Epidermal melanocyte (primary cell): ENCODE measurements around the gene PIP5K1B.
"Not testable (repeated sequence)": the region's sequence is repeated elsewhere in the genome, so short reads cannot be mapped to it uniquely, and the experiment has no call there.

ENCODE experiments used
- DNase-seq: peaks from one replicate; pipeline ENCODE4 v3.0.0; 2011; ENCODE audit warnings: low spot score; ENCODE audit not compliant: insufficient read length

Gene PIP5K1B, protein sequence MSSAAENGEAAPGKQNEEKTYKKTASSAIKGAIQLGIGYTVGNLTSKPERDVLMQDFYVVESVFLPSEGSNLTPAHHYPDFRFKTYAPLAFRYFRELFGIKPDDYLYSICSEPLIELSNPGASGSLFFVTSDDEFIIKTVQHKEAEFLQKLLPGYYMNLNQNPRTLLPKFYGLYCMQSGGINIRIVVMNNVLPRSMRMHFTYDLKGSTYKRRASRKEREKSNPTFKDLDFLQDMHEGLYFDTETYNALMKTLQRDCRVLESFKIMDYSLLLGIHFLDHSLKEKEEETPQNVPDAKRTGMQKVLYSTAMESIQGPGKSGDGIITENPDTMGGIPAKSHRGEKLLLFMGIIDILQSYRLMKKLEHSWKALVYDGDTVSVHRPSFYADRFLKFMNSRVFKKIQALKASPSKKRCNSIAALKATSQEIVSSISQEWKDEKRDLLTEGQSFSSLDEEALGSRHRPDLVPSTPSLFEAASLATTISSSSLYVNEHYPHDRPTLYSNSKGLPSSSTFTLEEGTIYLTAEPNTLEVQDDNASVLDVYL

DNA sequence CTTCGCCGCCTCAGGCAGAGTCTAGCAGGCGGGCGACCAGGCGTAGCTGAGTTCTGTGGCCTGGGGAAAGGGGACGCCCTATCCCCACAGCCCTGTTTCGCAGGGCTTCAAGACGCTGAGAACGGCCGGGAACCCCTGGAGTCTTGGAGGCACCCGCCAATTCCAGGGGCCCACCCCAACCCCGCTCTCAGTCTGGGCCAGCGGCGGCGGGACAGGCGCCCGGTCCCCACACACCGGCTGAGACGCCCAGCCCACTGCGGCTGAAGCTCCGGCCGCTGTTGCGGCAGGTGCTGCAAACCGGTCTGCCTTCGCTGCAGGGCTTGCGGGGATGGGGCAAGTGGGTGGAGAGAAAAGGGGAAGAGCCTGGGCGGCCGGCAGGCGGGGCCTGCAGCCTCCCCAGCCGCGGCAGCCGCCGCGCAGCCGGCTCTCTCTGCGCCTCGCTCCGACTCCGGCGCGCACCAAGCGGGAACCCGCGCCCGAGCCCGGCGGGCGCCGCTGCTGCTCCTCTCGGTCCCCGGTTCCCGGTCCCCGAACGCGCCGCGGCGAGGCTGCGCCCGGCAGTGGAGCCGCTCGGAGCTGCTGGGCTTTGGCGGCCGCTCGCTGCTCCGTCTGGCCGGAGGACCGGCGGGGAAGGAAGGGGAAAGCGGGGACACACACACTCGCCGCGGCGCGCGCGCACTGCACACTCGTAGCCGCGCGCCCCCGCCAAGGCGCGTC, at the start of gene PIP5K1B:
TSS of gene PIP5K1B (plus strand) at position 427 of the 717 bp plus-strand sequence. CDS start 117,375 bp downstream, outside the sequence.
- no peak for DNase-seq

- no peak for DNase-seq
Observed at GRCh38 chr9:68664036-68664435, 41.0 kb upstream of the PIP5K1B start.

DNA sequence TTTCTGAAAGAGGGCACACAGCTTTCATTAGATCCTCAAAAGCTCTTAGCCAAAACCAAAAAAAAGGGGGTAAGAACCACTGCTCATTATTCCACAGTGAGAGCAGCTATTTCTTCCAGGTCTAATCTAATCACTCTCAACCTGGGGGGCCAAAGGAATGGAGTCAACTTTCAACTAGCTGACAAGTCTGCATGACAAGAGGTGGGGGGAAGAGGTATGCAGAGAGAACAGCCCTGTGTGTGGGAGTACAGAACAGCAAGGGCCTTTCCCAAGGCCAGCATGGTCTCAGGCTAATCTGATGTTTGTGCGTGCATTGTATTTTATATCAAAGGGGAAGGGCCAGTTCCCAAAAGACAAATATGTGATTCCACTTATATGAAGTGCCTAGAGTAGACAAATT, 36.9 kb upstream of the PIP5K1B start:
- DNase-seq: no peak

- no peak for DNase-seq
Observed at GRCh38 chr9:68669218-68669617, 35.8 kb upstream of the PIP5K1B start.

DNA sequence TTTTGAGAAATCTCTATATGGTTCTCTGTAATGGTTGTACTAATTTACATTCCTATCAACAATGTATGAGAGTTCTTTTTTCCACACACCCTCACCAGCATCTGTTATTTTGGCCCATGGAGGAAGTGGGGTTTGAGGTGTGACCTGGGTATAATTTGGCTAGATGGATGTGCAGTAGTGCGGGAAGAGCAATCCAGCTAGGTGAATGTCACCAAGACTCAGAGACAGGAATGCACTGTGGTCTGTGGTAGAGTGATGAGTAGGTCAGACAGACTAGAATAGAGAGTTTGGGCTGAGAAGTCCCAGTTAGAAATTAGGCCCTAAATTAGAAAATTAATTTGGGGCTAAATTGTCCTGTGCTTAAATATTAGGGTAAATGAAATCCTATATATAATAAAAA, 32.8 kb upstream of the PIP5K1B start:
- DNase-seq: no peak

- no peak for DNase-seq
Observed at GRCh38 chr9:68672625-68673024, 32.4 kb upstream of the PIP5K1B start.

DNA sequence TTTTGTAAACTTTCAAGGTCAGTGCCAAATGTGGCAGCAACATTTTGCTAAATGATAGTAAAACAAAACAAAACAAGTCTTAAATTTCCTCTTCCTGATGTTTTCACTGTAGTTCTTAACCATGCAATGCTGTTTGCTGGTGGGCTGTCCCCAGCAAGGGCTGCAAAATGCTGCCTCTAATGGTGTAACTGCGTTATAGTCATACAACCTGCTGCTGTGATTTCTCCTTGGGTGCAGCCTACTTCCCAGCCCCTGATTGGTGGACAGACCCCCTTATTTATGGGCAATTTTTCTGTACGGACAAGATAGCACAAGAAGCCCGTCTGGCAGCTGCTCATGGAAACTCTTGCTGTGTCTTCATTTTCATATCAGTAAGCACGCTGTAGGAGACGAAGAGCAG, 26.6 kb upstream of the PIP5K1B start:
- DNase-seq: no peak

GRCh38 chr9:68683433-68683832, 21.6 kb upstream of the PIP5K1B start:
- DNase-seq: no peak

DNA sequence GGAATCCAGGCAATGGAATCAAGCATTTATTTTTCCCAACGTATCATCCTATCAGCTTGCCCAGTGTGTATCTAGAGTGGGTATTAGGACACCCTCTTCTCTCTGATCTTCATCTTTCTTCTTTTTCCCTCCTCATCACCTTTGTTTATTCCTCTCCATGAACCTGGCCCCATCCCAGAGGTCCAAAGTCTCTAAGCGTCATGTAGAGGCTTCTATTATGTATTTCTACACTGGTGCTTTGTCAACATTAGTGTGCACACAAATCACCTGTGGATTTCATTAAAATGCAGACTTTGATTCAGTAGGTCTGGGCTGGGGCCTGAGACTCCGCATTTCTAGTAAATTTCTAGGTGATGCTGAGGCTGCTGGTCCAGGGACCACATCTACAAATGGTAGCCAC, 19.8 kb upstream of the PIP5K1B start:
- DNase-seq: no peak

DNA sequence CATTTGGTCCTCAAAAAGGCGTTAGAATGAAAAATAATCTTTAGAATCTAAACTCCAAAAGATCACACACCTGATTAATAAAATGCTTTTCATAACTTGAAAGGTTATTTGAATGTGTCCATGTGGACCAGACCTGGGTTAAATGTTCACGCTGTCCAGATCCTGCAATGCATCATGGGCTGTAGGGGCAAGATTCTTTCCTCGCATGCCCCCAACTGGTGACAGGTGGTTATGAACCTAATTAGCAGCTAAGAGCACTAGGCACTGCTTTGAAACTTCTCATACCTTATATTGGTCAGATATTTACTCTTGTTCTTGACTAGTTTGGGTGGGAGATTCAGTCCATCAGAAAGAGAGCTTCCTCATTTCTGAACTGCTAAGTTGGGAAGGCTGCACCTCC, 19.3 kb upstream of the PIP5K1B start:
- no peak for DNase-seq

DNA sequence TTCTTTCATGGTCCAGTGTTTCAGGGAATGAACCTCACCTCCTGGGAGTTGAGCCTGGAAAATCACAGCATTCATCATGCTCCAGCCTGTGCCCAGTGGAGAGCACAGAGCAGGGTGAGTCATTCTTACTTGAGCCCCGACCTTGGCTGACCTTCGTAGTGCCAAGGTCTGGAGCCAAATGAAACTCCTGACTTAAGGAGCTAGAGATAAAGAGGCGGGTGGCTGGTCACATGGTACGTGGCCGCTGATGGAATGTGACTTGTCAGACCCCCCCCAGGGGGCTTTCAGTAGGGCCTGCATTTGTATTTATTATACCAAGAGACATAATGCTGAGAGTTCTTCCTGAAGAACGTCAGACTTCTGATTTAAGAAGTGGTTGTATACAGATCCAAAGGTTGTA, 15.0 kb upstream of the PIP5K1B start:
- DNase-seq: no peak

DNA sequence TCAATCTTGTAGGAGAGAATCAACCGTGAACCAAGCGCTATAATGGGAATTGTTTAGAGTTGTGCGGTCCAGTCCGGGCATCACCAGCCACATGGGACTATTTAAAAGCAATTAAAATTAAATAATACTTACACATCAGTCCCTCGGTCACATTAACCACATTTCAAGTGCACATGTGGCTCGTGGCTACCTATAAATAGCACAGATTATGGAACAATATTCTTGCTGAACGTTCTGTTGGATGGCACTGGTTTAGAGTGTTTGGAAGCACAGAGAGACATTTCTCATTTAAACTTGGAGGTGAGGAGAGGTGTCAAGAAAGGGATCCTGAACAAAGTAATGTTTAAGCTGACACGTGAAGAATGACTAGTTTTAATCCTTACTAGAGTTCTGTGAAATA, 12.5 kb upstream of the PIP5K1B start:
- no peak for DNase-seq

DNA sequence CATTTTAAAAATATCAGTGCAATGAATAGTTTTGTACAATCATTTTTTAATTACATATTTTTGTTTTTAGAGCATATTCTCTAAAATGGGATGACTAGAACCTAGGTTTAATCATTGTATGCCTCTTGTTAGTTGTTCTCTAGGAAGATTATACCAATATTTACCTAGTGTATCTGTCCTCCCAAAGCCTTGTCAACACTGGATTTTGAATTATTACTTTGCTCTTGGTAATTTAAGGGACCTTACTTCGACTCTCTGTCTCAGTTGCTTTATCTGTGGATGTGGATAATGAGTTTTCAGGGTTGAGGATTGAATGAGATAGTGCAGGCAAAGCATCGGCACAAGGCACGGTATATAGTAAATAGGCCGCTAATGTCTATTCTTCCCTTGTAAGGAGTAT, 10.9 kb upstream of the PIP5K1B start:
- no peak for DNase-seq

- no peak for DNase-seq
Observed at GRCh38 chr9:68697851-68698250, 7.2 kb upstream of the PIP5K1B start.

DNA sequence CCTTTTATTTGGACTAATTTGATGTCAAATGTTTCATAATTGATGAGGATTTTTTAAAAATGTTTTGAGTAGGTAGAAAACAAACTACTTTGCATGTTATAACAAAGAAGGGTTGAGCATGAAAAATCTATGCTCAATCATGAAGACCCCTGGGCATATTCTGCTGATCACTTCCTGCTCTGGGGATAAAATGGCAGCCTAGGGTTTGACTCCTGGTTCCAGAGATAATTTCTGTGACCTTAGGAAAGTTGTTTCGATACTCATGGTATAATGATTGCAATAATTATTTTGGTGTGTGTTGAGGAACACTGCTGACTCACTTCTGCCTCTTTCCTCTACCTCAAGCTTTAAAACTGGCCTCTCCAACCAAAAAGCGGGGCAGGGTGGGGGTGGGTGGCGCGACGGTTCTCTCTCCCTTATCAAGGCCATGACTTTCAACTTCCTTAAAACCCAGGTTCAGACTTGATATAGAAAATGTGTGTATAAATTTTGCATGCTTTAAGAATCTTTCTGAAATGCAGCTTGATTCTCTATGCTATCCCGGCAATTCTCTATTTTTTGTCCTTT, 6.0 kb upstream of the PIP5K1B start:
- no peak for DNase-seq

- DNase-seq: not testable (repeated sequence)
Observed at GRCh38 chr9:68699625-68700024, 5.4 kb upstream of the PIP5K1B start.

GRCh38 chr9:68702493-68702892, 2.5 kb upstream of the PIP5K1B start:
- no peak for DNase-seq

DNA sequence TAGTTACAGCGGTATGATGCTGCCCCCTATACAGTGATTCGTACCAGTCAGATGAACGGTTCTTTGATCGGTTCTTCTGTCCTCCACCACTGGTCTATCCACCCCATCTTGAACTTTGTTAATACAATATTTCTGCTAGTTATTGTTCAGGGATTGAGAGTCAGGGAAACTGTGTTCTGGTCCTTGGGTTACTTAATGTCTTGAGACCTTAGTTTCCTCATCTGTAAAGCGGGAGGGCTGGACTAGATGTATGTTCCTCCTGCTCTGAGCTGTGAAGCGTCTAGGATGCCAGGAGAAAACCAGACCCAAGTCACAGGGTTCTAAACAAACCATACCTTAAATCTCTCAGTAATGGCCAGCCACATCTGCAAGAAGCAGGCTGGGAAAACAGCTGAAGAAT, 1.4 kb upstream of the PIP5K1B start:
- no peak for DNase-seq

GRCh38 chr9:68704498-68704813, 584 bp upstream of the PIP5K1B start:
- no peak for DNase-seq

- DNase-seq: no peak
Observed at GRCh38 chr9:68705531-68706362, 707 bp downstream of the PIP5K1B start.

DNA sequence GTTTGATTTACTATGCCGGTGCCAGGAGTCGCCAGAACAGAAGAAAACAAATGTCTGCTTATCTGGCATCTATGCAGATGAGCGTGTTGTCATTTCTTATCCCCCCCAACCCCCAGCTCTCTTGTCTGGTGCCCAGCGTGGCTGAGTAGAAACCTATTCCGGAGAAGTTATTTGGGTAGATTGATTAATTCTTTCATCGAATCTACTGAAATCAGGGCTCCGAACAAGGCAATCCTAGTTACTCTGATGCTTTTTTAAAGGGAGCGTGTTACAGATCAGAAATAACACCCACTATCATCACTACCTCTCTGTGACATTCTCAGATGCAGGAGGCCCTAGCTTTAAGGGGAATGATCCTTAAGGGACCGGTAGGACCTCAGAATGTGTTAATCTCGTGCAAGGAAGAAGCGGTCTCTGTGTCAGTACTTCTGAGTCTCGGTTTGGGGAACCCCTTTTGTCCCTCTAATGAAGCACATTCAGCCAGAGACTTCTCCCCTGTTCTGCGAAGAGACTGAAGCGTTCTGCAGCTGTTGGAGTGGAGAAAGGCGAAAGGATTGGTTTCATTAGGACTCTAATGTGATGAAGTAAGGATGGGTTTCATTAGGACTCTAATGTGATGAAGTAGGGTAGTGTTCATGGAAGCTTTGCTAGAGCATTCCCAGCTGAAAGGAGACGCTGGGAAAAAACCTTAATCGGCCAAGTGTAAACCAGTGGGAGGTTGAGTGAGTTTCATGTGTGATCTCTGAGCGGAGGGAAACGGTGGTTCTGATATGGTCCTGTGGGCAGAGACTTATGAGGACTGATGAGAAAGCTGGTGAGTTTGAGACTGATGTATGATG, 1.5 kb downstream of the PIP5K1B start:
- no peak for DNase-seq
